ENCODE results near the gene CDC42BPA.
"Not testable (repeated sequence)": the region's sequence is repeated elsewhere in the genome, so short reads cannot be mapped to it uniquely, and the experiment has no call there.

CDC42BPA gene

GRCh38 chr1:226955857-226956256 lies 362.4 kb downstream of the CDC42BPA start:
- FAIRE-seq, result not testable (repeated sequence)

GRCh38 chr1:226954777-226955176 lies 363.5 kb downstream of the CDC42BPA start:
- FAIRE-seq, result no peak

- no peak for FAIRE-seq
These were observed 364.0 kb downstream of the CDC42BPA start for GRCh38 chr1:226954337-226954736.

- no peak for FAIRE-seq
These were observed 365.0 kb downstream of the CDC42BPA start for GRCh38 chr1:226953175-226953800.

- no peak for FAIRE-seq
These were observed 366.2 kb downstream of the CDC42BPA start for GRCh38 chr1:226952118-226952441.

- no peak for FAIRE-seq
These were observed 366.8 kb downstream of the CDC42BPA start for GRCh38 chr1:226951286-226952117.

- FAIRE-seq, result no peak
These were observed 367.4 kb downstream of the CDC42BPA start for GRCh38 chr1:226950871-226951270.

GRCh38 chr1:226950316-226950715 lies 368.0 kb downstream of the CDC42BPA start:
- no peak for FAIRE-seq

- FAIRE-seq, result no peak
These were observed 368.9 kb downstream of the CDC42BPA start for GRCh38 chr1:226949401-226949800.

GRCh38 chr1:226948996-226949395 lies 369.3 kb downstream of the CDC42BPA start:
- no peak for FAIRE-seq

- no peak for FAIRE-seq
These were observed 369.8 kb downstream of the CDC42BPA start for GRCh38 chr1:226948480-226948879.

- no peak for FAIRE-seq
These were observed 370.2 kb downstream of the CDC42BPA start for GRCh38 chr1:226948051-226948450.

GRCh38 chr1:226946841-226947240 lies 371.5 kb downstream of the CDC42BPA start:
- no peak for FAIRE-seq

- no peak for FAIRE-seq
These were observed 372.0 kb downstream of the CDC42BPA start for GRCh38 chr1:226946285-226946684.

- FAIRE-seq, result no peak
These were observed 372.4 kb downstream of the CDC42BPA start for GRCh38 chr1:226945858-226946245.

- FAIRE-seq, result no peak
These were observed 373.0 kb downstream of the CDC42BPA start for GRCh38 chr1:226945106-226945857.

GRCh38 chr1:226943927-226944326 lies 374.4 kb downstream of the CDC42BPA start:
- FAIRE-seq, result no peak

GRCh38 chr1:226943156-226943555 lies 375.1 kb downstream of the CDC42BPA start:
- FAIRE-seq, result no peak

- no peak for FAIRE-seq
These were observed 375.9 kb downstream of the CDC42BPA start for GRCh38 chr1:226942392-226942791.

GRCh38 chr1:226940806-226941067 lies 377.6 kb downstream of the CDC42BPA start:
- no peak for FAIRE-seq

- peak; percentile 96 for FAIRE-seq
These were observed 378.1 kb downstream of the CDC42BPA start, which contains the start of gene COQ8A for GRCh38 chr1:226940029-226940805. COQ8A (plus strand) TSS chr1:226940294; CDS start chr1:226961386, 21,092 bp downstream.
